Naive thymus-derived CD4-positive, alpha-beta T cell (primary cell): ENCODE measurements around the gene PLXNA1. TPM values are rescaled to one million over a fixed set of nuclear protein-coding genes. Genes with fewer than 3 reads are reported as not detected.

ENCODE experiments used
- ATAC-seq: fragments of 150-1000 bp; cut with Tn5 transposase; 2 replicates; pipeline ENCODE4 v1.10.0; 2021; ENCODE audit warnings: mild to moderate bottlenecking, moderate library complexity
- CTCF ChIA-PET: fragments of 350-600 bp; sonication (Branson Sonifier 250); formaldehyde crosslinking; loops from one replicate; lab custom pipeline; 2021; ENCODE audit warnings: antibody characterized with exemption; lab: Charles Lee
- POLR2A ChIA-PET: fragments of 350-600 bp; sonication (Branson Sonifier 250); formaldehyde crosslinking; loops from one replicate; lab custom pipeline; 2021; ENCODE audit warnings: antibody characterized with exemption, inconsistent platforms; lab: Charles Lee
- DNase-seq, 9 donors: peaks; one replicate each; pipeline versions ENCODE4 v3.0.0 to v3.0.0-alpha.2; 2020 to 2022; ENCODE audit warnings: mixed read lengths in 1 of 9
- H3K27ac ChIP-seq: one replicate; pipeline ENCODE4 v1.7.0; 2013; ENCODE audit warnings: mild to moderate bottlenecking, low read depth, low read length, moderate library complexity
- H3K27me3 ChIP-seq, 2 donors: one replicate each; pipeline ENCODE4 v1.7.0; 2013; ENCODE audit warnings: low read length in 2 of 2, mild to moderate bottlenecking in 2 of 2, moderate library complexity in 2 of 2; ENCODE audit not compliant: control insufficient read depth in 2 of 2, insufficient read depth in 2 of 2
- H3K36me3 ChIP-seq, 3 experiments: 1 replicate in 2 of 3; 2 replicates in 1 of 3; pipeline ENCODE4 v1.7.0; 2013; ENCODE audit warnings: low read length in 3 of 3, mild to moderate bottlenecking in 3 of 3, moderate library complexity in 1 of 3; ENCODE audit not compliant: insufficient read depth in 3 of 3, control insufficient read depth in 2 of 3
- H3K4me1 ChIP-seq, 2 donors: one replicate each; pipeline ENCODE4 v1.7.0; 2013; ENCODE audit warnings: low read length in 2 of 2, mild to moderate bottlenecking in 2 of 2, moderate library complexity in 1 of 2; ENCODE audit not compliant: control insufficient read depth in 2 of 2, insufficient read depth in 2 of 2
- H3K4me3 ChIP-seq: 2 replicates; pipeline ENCODE4 v1.7.0; 2013; ENCODE audit warnings: mild to moderate bottlenecking, low read length
- H3K9me3 ChIP-seq, 3 experiments: 1 replicate in 2 of 3; 2 replicates in 1 of 3; pipeline ENCODE4 v1.7.0; 2013; ENCODE audit warnings: low read length in 3 of 3; ENCODE audit not compliant: control insufficient read depth in 2 of 3
- H3K27ac Mint-ChIP-seq, 9 donors: one replicate each; pipeline ENCODE4 v1.8.0; 2020 to 2022; ENCODE audit warnings: mixed read lengths in 9 of 9, mild to moderate bottlenecking in 8 of 9, moderate library complexity in 5 of 9, inconsistent platforms in 2 of 9
- H3K27me3 Mint-ChIP-seq, 5 donors: one replicate each; pipeline ENCODE4 v1.8.0; 2021 to 2022; ENCODE audit warnings: mixed read lengths in 5 of 5, mild to moderate bottlenecking in 1 of 5
- H3K36me3 Mint-ChIP-seq, 5 donors: one replicate each; pipeline ENCODE4 v1.8.0; 2020 to 2022; ENCODE audit warnings: mixed read lengths in 5 of 5, mild to moderate bottlenecking in 3 of 5, inconsistent platforms in 1 of 5
- H3K4me1 Mint-ChIP-seq, 7 donors: one replicate each; pipeline ENCODE4 v1.8.0; 2020 to 2022; ENCODE audit warnings: mixed read lengths in 7 of 7, mild to moderate bottlenecking in 3 of 7, inconsistent platforms in 1 of 7
- H3K4me3 Mint-ChIP-seq, 10 donors: one replicate each; pipeline ENCODE4 v1.8.0; 2020 to 2022; ENCODE audit warnings: mild to moderate bottlenecking in 10 of 10, mixed read lengths in 10 of 10, moderate library complexity in 6 of 10, inconsistent platforms in 2 of 10
- H3K9me3 Mint-ChIP-seq, 11 donors: one replicate each; pipeline ENCODE4 v1.8.0; 2020 to 2022; ENCODE audit warnings: mixed read lengths in 11 of 11, mild to moderate bottlenecking in 4 of 11, inconsistent platforms in 1 of 11, moderate library complexity in 1 of 11
- intact Hi-C, 2 donors: fragments of 100-400 bp; cut with micrococcal nuclease; formaldehyde crosslinking; loops; one replicate each; pipeline ENCODE4 v1.15.1; 2023
- polyA plus RNA-seq, 2 donors: library from polyadenylated mRNA; unstranded; fragments of 300-500 nt; fragmentation: Illumina TruSeq; gene quantifications; one replicate each; pipeline ENCODE4 v1.2.3, GENCODE V29; 2021
- total RNA-seq, 6 experiments: library from RNA in 5 of 6; stranded (reverse) in 5 of 6; gene quantifications; 1 replicate in 5 of 6; 2 replicates in 1 of 6; pipeline ENCODE4 v1.2.3 and lab custom pipeline; 2021 to 2026

Gene PLXNA1
- total and polyA plus RNA-seq, 7 experiments from 2014 or later, result 0.27 to 16.8 (median 9.4) TPM

- no peaks in the 10 kb centered on the region for H3K4me1 ChIP-seq
- Mint-ChIP-seq H3K36me3 (peaks cover 0 to 10% (median 0%) of the 10 kb centered on the region in 5 donors), H3K9me3 (no peaks in the 10 kb centered on the region), H3K27ac (no peak overlapping the region), H3K4me1 (peaks cover 0 to 2% (median 0%) of the 10 kb centered on the region in 7 donors), H3K4me3 (no peak overlapping the region), H3K27me3 (no peaks in the 10 kb centered on the region)
- ATAC-seq, result no peak
- CTCF ChIA-PET, result no interaction called here
- peaks cover 0 to 59% (median 0%) of the 10 kb centered on the region in 3 experiments for H3K36me3 ChIP-seq
- intact Hi-C loops, result no loop called here
- no peak overlapping the region for H3K27ac ChIP-seq
- H3K27me3 ChIP-seq, result no peaks in the 10 kb centered on the region
- no peak overlapping the region for H3K4me3 ChIP-seq
- no peaks in the 10 kb centered on the region for H3K9me3 ChIP-seq
- POLR2A ChIA-PET, result no interaction called here
- no peak for DNase-seq
Observed at GRCh38 chr3:127014536-127015281, 31.8 kb downstream of the PLXNA1 start.

DNA sequence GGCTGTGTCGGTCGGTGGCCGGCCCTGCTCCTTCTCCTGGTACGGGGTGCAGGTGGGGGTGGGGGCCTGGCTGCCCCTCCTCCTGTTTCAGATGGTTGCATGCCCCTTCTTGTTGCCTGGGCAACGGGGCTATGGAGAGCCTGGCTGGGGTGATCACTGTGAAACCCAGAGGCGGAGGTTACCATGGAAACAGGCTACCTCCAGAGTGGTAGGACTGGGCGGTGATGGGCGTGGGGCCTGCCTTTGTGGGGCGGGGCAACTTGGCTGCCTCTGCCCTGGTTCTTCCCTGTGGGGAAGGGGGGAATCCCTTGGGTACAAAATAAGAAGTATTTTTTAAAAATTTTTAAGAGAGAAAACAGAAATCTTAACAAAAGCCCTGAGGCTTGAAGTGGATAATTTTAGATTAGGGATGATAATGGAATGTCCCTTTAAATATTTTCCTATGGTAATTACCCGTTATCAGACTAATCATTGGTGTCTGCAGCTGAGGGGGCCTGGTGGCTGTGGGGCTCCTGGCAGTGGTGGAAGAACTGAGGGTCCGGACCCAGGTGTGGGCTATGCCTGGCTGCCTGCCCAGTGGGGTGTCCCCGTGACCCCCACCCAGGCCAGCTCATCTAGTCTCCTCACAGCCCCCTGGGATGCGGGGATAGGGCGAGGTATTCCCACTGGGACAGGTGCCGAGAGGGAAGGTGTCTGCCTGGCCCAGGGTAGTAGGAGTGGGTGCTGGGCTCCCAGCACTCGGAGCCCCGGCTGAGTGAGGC, 32.5 kb downstream of the PLXNA1 start:
- intact Hi-C loops, result no loop called here
- Mint-ChIP-seq H3K4me1 (peaks cover 0 to 2% (median 0%) of the 10 kb centered on the region in 7 donors), H3K9me3 (no peaks in the 10 kb centered on the region), H3K36me3 (peaks cover 0 to 10% (median 0%) of the 10 kb centered on the region in 5 donors), H3K4me3 (no peak overlapping the region), H3K27me3 (no peaks in the 10 kb centered on the region), H3K27ac (no peak overlapping the region)
- ChIA-PET POLR2A (no interaction called here), CTCF (no interaction called here)
- DNase-seq, result no peak
- no peaks in the 10 kb centered on the region for H3K9me3 ChIP-seq
- no peaks in the 10 kb centered on the region for H3K4me1 ChIP-seq
- H3K27ac ChIP-seq, result no peak overlapping the region
- H3K4me3 ChIP-seq, result no peak overlapping the region
- no peak for ATAC-seq
- H3K27me3 ChIP-seq, result no peaks in the 10 kb centered on the region
- peaks cover 0 to 64% (median 0%) of the 10 kb centered on the region in 3 experiments for H3K36me3 ChIP-seq

GRCh38 chr3:127016043-127016343, 33.1 kb downstream of the PLXNA1 start:
- Mint-ChIP-seq H3K27me3 (no peaks in the 10 kb centered on the region), H3K9me3 (no peaks in the 10 kb centered on the region), H3K4me3 (no peak overlapping the region), H3K4me1 (peaks cover 0 to 2% (median 0%) of the 10 kb centered on the region in 7 donors), H3K36me3 (peaks cover 0 to 11% (median 0%) of the 10 kb centered on the region in 5 donors), H3K27ac (no peak overlapping the region)
- POLR2A ChIA-PET, result no interaction called here
- intact Hi-C loops, result no loop called here
- ATAC-seq (no peak), DNase-seq (no peak)
- Histone ChIP-seq H3K9me3 (no peaks in the 10 kb centered on the region), H3K27me3 (no peaks in the 10 kb centered on the region), H3K4me1 (no peaks in the 10 kb centered on the region), H3K27ac (no peak overlapping the region), H3K4me3 (no peak overlapping the region), H3K36me3 (peaks cover 0 to 67% (median 0%) of the 10 kb centered on the region in 3 experiments)
- CTCF ChIA-PET, result no interaction called here

GRCh38 chr3:127016461-127016860, 33.5 kb downstream of the PLXNA1 start:
- no peaks in the 10 kb centered on the region for H3K9me3 Mint-ChIP-seq
- POLR2A ChIA-PET, result no interaction called here
- H3K4me3 Mint-ChIP-seq, result no peak overlapping the region
- no peak for DNase-seq
- peaks cover 0 to 15% (median 4%) of the 10 kb centered on the region in 5 donors for H3K36me3 Mint-ChIP-seq
- Histone ChIP-seq H3K4me1 (no peaks in the 10 kb centered on the region), H3K27ac (no peak overlapping the region), H3K4me3 (no peak overlapping the region), H3K9me3 (no peaks in the 10 kb centered on the region), H3K36me3 (peaks cover 0 to 72% (median 0%) of the 10 kb centered on the region in 3 experiments), H3K27me3 (no peaks in the 10 kb centered on the region)
- H3K27ac Mint-ChIP-seq, result peak overlapping the region in 1 of 9 donors; percentile 51
- intact Hi-C loops, result no loop called here
- H3K4me1 Mint-ChIP-seq, result peaks cover 0 to 2% (median 0%) of the 10 kb centered on the region in 7 donors
- H3K27me3 Mint-ChIP-seq, result no peaks in the 10 kb centered on the region
- CTCF ChIA-PET, result no interaction called here
- no peak for ATAC-seq

DNA sequence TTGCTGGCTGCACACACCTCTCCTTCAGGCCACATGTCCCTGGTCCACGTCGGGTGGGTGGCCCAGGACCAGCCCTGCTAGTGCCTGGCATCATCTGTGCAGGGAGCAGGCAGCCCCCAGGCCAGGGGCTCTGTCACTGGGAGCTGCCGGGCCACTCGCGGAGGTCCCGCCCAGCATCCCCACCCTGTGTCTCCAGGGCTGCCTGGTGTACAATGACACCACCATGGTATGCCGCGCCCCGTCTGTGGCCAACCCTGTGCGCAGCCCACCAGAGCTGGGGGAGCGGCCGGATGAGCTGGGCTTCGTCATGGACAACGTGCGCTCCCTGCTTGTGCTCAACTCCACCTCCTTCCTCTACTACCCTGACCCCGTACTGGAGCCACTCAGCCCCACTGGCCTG, 34.3 kb downstream of the PLXNA1 start:
- intact Hi-C loops, result no loop called here
- Mint-ChIP-seq H3K27me3 (no peaks in the 10 kb centered on the region), H3K4me1 (peaks cover 0 to 2% (median 0%) of the 10 kb centered on the region in 7 donors), H3K9me3 (no peaks in the 10 kb centered on the region), H3K4me3 (no peak overlapping the region), H3K36me3 (peaks cover 0 to 16% (median 4%) of the 10 kb centered on the region in 5 donors), H3K27ac (no peak overlapping the region)
- H3K27me3 ChIP-seq, result no peaks in the 10 kb centered on the region
- H3K4me3 ChIP-seq, result no peak overlapping the region
- DNase-seq (no peak), ATAC-seq (no peak)
- H3K4me1 ChIP-seq, result no peaks in the 10 kb centered on the region
- CTCF ChIA-PET, result no interaction called here
- H3K27ac ChIP-seq, result no peak overlapping the region
- H3K36me3 ChIP-seq, result peaks cover 0 to 74% (median 0%) of the 10 kb centered on the region in 3 experiments
- H3K9me3 ChIP-seq, result no peaks in the 10 kb centered on the region
- POLR2A ChIA-PET, result no interaction called here

- POLR2A ChIA-PET, result no interaction called here
- Mint-ChIP-seq H3K36me3 (peaks cover 0 to 16% (median 4%) of the 10 kb centered on the region in 5 donors), H3K9me3 (no peaks in the 10 kb centered on the region), H3K4me1 (peaks cover 0 to 2% (median 0%) of the 10 kb centered on the region in 7 donors), H3K27me3 (no peaks in the 10 kb centered on the region), H3K27ac (no peak overlapping the region), H3K4me3 (no peak overlapping the region)
- Histone ChIP-seq H3K4me1 (no peaks in the 10 kb centered on the region), H3K4me3 (no peak overlapping the region), H3K27ac (no peak overlapping the region), H3K27me3 (no peaks in the 10 kb centered on the region), H3K9me3 (no peaks in the 10 kb centered on the region), H3K36me3 (peaks cover 0 to 72% (median 0%) of the 10 kb centered on the region in 3 experiments)
- CTCF ChIA-PET, result no interaction called here
- DNase-seq, result no peak
- no peak for ATAC-seq
- intact Hi-C loops, result no loop called here
Observed at GRCh38 chr3:127017781-127018180, 34.9 kb downstream of the PLXNA1 start.
